ENCODE data around the gene KMT5C. TPM values are rescaled to one million over a fixed set of nuclear protein-coding genes. Genes with fewer than 3 reads are reported as not detected.

Gene KMT5C
- total RNA-seq, 2 experiments from 2014 or later: 32.6 to 33.1 TPM

- POLR2A ChIA-PET: interaction anchor here (1.0 to 1.8 kb wide), 4 partner anchors 20 to 216 kb away, joined by 3 to 9 read pairs (median 3); partner anchors contain the start of gene TMEM238
- DNase-seq (no peak), ATAC-seq (no peak)
- H3K27me3 Mint-ChIP-seq: peaks cover 51% of the 10 kb centered on the region
- H3K4me3 Mint-ChIP-seq: no peak overlapping the region
- no peak for TF ChIP-seq CTCF (IDR thresholded peaks at IDR 0.05)
- peaks cover 15% of the 10 kb centered on the region for H3K4me1 Mint-ChIP-seq (ENCODE audit: low read depth)
- H3K36me3 Mint-ChIP-seq (ENCODE audit: low read depth): peaks cover 3% of the 10 kb centered on the region
- CTCF ChIA-PET: no interaction called here
- no peaks in the 10 kb centered on the region for H3K9me3 Mint-ChIP-seq
- H3K27ac Mint-ChIP-seq: no peak overlapping the region
- intact Hi-C loops (cut with micrococcal nuclease): no loop called here
Measured at GRCh38 chr19:55352549-55353145, 13.0 kb downstream of the KMT5C start.

- ATAC-seq (no peak), DNase-seq (no peak)
- TF ChIP-seq CTCF (IDR thresholded peaks at IDR 0.05): no peak
- POLR2A ChIA-PET: interaction anchor here (0.6 to 1.8 kb wide), 5 partner anchors 11 to 217 kb away, joined by 3 to 9 read pairs (median 3); partner anchors contain the start of gene TMEM238
- peaks cover 51% of the 10 kb centered on the region for H3K27me3 Mint-ChIP-seq
- peaks cover 15% of the 10 kb centered on the region for H3K4me1 Mint-ChIP-seq (ENCODE audit: low read depth)
- peak overlapping the region; percentile 61 for H3K4me3 Mint-ChIP-seq
- H3K36me3 Mint-ChIP-seq (ENCODE audit: low read depth): peaks cover 3% of the 10 kb centered on the region
- H3K27ac Mint-ChIP-seq: no peak overlapping the region
- no peaks in the 10 kb centered on the region for H3K9me3 Mint-ChIP-seq
- intact Hi-C loops (cut with micrococcal nuclease): no loop called here
- CTCF ChIA-PET: no interaction called here
Measured at GRCh38 chr19:55353356-55353802, 13.7 kb downstream of the KMT5C start.

GRCh38 chr19:55353803-55354697 lies 14.4 kb downstream of the KMT5C start:
- peaks cover 15% of the 10 kb centered on the region for H3K4me1 Mint-ChIP-seq (ENCODE audit: low read depth)
- no peak overlapping the region for H3K27ac Mint-ChIP-seq
- ChIA-PET POLR2A (interaction anchor here (0.6 to 1.8 kb wide), 7 partner anchors 11 to 218 kb away, joined by 3 to 9 read pairs (median 4); partner anchors contain the start of gene TMEM238), CTCF (no interaction called here)
- peak; percentile 76 for DNase-seq
- peaks cover 51% of the 10 kb centered on the region for H3K27me3 Mint-ChIP-seq
- peak overlapping the region; percentile 61 for H3K4me3 Mint-ChIP-seq
- TF ChIP-seq CTCF (IDR thresholded peaks at IDR 0.05): no peak
- H3K36me3 Mint-ChIP-seq (ENCODE audit: low read depth): no peaks in the 10 kb centered on the region
- no peaks in the 10 kb centered on the region for H3K9me3 Mint-ChIP-seq
- peak; percentile 90 for ATAC-seq
- intact Hi-C loops (cut with micrococcal nuclease): no loop called here

GRCh38 chr19:55354698-55355212 lies 15.1 kb downstream of the KMT5C start, which contains the start of gene COX6B2:
Gene COX6B2 (minus strand): TSS chr19:55354719. CDS start chr19:55354521, 198 bp downstream.
- POLR2A ChIA-PET: interaction anchor here (1.5 to 1.8 kb wide), 3 partner anchors 15 to 95 kb away, joined by 4 to 6 read pairs (median 4); partner anchors contain the start of gene TMEM238
- peaks cover 51% of the 10 kb centered on the region for H3K27me3 Mint-ChIP-seq
- peaks cover 15% of the 10 kb centered on the region for H3K4me1 Mint-ChIP-seq (ENCODE audit: low read depth)
- ATAC-seq: no peak
- no peaks in the 10 kb centered on the region for H3K36me3 Mint-ChIP-seq (ENCODE audit: low read depth)
- H3K9me3 Mint-ChIP-seq: no peaks in the 10 kb centered on the region
- CTCF ChIA-PET: no interaction called here
- DNase-seq: no peak
- peak within 1 kb of the TSS; percentile 61 for H3K4me3 Mint-ChIP-seq
- H3K27ac Mint-ChIP-seq: no peak within 1 kb of the TSS
- intact Hi-C loops (cut with micrococcal nuclease): no loop called here
- no peak for TF ChIP-seq CTCF (IDR thresholded peaks at IDR 0.05)
